ENCODE results near the gene AGBL1.

GRCh38 chr15:86892774-86893449 is 813.2 kb downstream of the AGBL1 start:
- TF ChIP-seq, protein P1, sequence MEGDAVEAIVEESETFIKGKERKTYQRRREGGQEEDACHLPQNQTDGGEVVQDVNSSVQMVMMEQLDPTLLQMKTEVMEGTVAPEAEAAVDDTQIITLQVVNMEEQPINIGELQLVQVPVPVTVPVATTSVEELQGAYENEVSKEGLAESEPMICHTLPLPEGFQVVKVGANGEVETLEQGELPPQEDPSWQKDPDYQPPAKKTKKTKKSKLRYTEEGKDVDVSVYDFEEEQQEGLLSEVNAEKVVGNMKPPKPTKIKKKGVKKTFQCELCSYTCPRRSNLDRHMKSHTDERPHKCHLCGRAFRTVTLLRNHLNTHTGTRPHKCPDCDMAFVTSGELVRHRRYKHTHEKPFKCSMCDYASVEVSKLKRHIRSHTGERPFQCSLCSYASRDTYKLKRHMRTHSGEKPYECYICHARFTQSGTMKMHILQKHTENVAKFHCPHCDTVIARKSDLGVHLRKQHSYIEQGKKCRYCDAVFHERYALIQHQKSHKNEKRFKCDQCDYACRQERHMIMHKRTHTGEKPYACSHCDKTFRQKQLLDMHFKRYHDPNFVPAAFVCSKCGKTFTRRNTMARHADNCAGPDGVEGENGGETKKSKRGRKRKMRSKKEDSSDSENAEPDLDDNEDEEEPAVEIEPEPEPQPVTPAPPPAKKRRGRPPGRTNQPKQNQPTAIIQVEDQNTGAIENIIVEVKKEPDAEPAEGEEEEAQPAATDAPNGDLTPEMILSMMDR (IDR thresholded peaks at IDR 0.05): no peak
- no peak for TF ChIP-seq POLR2A (IDR thresholded peaks at IDR 0.05)
